ENCODE results near the gene GDPGP1.

Gene GDPGP1

DNA sequence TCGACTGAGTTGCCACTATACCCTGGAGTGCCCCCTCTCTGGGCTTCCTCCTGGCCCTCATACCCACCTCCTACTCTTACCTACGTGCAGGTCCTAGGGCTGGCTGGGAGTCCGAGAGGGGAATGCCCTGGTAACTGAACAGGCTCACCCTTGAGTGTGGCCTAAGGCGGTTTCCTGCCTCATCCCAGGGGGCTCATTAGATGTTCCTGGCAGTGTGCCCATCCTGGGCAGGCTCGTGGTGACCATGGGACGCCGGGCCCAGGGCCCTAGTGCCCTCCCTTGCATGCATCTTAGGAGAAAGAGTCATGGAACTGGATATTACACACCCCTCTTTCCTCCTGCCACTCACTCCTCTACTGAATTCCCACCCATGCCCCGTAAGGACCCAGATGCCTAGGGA lies 30.1 kb upstream of the GDPGP1 start:
- no peak for DNase-seq (ENCODE audit: low spot score)

DNA sequence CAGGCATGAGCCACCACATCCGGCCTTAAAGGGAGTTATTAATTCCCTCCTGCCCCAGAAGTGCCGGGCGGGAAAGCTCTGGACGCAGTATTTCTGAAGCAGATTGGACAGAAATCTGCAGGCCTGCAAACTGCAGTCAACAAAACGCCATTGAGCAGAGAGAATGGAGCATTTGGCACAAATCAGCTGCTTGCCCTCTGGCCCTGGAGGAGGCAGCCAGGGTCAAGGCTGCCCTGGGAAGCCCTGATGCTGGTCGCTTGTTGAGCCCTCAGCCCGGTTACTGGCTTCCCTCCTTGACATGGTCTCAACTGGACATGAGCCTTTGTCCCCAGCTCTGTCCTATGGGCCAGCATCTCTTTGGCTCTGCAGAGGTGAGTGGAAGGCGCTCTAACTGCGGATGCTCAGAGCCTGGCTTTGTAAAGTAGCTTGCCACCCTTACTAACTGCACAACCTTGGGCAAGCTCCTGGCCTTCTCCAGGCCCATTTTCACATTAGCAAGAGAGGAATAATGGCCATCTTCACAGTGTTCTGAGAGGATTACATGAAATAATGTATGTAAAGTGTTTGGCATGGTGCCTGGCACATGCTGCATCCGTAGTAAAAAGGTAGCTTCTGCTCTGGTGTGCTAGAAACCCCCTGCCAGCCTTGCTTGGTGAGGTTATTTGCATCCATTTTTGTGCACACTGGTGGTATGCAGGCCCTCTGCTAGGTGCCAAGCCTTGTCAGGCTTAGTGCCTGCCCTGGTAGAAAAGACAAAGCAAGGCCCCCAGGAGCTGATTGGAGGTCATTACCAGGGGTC lies 28.8 kb upstream of the GDPGP1 start:
- no peak for DNase-seq (ENCODE audit: low spot score)

DNA sequence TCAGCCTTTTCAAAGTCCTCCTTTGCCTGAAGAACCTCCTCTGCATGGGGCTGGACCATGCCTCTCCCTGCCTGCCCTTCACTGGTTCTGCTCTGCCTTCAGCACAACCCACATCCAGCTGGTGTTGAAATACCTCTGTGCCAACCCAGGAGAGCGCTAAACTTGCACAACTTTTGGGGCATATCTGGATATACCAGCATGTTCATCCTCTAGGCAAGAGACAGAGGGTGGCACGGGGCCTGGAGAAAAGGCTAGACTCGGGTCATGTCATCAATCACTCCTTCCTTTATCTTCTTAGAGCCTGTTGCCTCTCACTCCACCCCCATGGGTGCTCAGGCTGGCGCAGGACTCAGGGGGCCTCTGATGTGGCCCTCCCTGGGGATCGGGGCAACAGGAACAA lies 28.1 kb upstream of the GDPGP1 start:
- DNase-seq (ENCODE audit: low spot score): no peak

DNA sequence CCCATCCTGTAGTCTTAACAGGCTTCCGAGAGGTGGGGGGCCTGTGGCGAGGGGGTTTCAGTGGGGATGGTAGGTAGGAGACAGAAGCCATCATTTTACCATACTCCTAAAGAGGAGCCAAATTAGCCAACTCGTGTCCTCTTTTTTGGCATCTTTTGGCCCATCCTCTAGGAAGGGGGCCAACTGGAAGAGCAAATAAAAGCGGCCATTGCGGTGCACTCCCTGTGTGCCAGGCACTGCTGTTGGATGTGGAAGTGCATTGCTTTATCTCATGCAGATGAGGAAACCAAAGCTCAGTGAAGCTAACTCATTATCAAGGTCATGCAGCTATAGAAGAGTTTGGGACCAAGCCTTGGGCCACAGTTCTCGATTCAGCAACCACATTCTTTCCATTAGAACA lies 26.8 kb upstream of the GDPGP1 start:
- DNase-seq (ENCODE audit: low spot score): no peak

DNA sequence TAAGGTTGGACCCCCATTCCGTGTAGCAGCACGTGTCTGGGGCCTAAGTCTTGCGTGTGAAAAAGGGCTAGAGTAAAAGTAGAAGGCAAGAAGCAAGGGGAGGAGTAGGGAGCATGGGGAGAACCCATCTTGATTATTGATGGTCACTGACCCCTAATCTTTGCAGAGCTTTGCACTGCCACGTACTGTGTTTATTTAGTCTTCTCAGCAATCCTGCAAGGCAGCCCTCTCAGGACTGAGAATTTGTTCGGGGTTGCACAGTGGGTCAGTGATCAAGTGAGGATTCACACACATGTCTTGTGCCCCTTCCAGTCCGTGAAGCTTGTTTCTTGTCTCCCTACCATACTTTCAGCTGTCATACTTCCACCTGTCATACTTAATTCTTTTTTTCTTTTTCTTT lies 25.7 kb upstream of the GDPGP1 start:
- no peak for DNase-seq (ENCODE audit: low spot score)

DNA sequence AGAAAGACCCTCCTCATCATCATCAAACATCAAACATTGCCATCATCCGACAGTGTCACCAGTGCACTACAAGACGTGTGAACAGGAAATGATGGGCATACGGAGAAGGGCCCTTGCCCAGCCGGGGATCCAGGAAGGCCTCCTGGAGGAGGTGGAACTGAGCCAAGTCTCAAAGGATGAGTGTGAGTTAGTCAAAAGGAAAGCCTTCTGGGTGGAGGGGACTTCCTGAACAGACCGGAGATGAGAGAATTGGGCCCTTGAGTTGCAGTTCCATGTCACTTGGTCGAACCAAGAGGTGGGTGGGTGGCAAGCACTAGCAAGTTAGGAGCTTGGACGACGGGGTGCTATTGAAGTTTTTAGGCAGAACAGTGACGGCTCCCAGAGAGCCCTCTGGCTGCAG lies 24.4 kb upstream of the GDPGP1 start:
- DNase-seq (ENCODE audit: low spot score): no peak

DNA sequence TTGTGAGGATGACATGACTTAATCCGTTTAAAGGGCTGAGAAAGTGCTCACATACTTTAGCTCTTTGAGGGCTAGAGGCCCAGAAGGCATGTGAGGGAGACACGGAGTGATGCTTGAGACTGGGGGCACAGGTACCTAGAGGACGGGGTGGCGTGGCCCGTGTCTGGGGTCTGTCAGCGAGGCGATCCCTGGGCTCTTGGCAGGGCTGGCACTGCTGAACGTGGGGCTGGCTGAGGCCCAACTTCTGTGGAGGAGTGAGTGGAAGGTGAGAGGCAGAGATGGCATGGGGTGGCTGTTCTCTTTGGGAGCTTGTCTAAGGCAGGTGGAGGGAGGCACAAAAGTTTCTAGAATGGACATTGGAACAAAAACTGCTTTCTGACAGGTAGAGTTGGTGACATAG lies 23.4 kb upstream of the GDPGP1 start:
- no peak for DNase-seq (ENCODE audit: low spot score)

DNA sequence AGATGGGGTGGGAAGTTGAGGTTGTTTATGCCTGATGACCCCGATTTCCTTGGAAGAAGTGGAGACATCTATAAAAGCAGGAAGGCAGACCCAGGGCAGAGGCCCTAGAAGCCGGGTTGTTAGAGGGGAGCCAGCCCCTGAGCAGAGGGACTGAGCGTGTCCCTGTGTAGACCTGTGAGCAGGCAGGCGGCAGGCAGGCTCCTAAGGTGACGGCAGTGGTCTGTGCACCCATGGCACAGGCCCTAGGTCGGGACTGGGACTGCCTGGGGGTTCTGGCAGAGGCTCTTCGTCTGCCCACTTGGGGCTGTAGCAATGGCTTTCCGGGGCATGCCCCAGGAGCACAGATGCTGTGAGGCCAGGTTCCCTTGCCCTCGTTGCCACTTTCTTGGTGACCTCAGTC lies 23.0 kb upstream of the GDPGP1 start:
- no peak for DNase-seq (ENCODE audit: low spot score)

DNA sequence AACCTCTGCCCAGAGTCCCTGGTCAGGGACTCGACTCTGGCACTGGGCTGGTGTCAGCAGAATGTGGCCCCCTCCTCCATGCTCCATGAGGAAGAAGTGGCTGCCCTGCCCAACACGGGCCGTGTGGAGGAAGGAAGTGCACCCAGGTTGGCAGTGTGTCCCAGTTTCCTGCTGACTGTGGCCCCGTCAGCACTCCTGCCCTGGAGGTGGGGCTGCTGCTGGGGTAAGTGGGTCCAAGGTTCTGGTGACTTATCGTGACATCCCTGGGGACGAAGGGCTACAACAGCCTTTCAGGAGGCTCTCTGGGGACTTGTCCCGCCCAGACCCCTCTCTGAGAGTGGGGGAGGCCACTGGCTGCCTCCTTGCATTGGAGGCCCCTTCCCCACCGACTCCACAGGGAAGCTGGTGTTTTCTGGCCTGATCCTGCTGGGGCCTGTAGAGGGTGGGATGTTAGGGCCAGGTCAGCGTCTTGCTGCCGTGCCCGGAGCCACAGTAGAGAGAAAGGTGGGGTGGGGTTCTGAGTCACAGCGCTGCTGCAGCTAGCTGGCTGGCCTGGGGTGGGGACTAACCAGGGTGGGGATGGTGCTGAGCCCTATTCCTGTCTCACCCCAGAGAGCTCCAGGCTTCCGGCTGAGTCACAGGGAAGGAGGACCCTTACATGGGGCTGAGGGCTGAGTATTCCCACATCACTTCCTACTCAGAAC lies 22.4 kb upstream of the GDPGP1 start:
- DNase-seq (ENCODE audit: low spot score): no peak

DNA sequence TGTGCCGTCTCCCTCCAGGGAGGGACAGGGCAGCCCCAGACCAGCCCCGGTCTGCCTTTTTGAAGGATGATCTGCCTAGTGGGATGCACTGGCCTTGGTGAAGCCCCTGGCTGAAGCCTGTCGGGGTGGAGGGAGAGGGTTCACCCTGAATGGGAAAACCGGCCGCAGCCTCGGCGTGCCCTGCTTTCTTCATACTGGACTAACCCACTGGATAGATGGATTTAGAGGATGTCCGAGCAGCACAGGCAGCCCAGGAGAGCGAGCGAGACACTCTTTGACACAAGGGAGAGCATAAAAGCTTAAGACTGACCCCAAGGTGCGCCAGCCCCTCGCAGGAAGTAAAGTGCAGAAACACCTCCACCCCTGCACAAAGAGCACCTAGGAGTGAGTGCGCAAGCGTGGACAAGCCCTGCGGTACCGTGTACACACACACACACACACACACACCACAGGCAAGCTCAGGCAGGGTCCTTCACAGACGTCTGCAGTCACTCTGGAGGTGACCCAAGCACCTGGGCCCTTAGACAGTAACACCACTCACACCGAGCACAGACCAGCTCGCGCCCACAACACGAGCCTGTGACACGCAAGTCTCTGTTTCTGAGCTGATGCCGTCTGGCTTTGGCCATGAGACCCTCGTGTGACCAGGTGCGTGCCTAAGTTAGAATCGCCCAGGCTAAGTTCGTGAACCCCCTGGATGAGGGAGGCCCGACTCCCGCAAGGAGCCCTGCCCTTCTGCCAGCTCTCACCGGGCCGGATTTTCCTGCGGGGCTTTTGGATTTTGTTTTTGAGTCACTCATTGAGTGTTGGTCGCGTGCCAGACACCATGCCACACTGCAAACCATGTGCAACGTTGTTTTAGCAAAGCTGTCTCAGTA lies 21.5 kb upstream of the GDPGP1 start:
- no peak for DNase-seq (ENCODE audit: low spot score)

DNA sequence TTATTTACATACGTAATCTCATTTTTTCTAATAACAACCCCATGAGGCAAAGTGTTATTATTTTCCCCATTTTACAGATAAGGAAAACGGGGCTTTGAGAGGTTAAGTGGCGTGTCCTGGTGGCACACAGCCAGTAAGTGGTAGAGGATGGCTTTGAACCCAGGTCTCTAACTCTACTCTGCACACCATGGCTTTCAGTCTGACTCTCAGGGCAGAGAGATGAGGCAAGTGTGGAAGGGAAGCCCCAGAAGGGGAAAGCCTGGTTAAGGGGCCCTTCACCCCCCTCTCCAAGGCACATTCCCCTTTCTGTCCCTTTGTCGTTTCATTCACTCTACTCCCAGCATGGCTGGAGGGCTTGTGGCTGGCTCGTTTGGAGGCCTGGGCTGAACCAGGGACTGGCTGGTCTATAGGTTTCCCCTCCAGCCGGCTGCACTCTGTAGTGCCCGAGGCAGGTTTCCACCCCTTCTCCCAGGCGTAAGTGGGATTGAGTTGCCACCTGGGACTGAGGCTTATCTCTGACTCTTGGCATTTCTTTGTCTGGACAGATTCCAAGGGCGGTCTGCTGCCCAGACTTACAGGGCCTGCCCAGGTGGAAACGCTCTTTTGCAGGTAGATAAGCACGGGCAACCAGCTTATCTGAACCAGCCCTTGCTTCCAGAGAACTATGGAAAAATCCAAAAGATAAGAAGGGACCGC lies 20.7 kb upstream of the GDPGP1 start:
- DNase-seq (ENCODE audit: low spot score): no peak

DNA sequence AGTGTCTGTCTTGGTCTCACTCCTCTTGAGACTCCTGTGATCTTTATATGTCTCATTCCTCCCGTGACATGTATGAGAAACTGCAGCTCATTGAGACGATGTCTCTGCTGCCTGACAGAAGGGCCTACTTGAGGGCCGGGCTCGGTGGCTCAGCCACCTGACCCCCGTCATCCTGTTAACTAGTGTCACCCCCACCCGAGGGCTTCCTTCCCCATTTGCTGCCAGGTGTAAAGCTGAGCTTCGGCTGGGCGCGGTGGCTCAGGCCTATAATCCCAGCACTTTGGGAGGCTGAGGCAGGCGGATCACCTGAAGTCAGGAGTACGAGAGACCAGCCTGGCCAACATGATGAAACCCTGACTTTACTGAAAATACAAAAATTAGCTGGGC lies 20.2 kb upstream of the GDPGP1 start:
- DNase-seq (ENCODE audit: low spot score): no peak

DNA sequence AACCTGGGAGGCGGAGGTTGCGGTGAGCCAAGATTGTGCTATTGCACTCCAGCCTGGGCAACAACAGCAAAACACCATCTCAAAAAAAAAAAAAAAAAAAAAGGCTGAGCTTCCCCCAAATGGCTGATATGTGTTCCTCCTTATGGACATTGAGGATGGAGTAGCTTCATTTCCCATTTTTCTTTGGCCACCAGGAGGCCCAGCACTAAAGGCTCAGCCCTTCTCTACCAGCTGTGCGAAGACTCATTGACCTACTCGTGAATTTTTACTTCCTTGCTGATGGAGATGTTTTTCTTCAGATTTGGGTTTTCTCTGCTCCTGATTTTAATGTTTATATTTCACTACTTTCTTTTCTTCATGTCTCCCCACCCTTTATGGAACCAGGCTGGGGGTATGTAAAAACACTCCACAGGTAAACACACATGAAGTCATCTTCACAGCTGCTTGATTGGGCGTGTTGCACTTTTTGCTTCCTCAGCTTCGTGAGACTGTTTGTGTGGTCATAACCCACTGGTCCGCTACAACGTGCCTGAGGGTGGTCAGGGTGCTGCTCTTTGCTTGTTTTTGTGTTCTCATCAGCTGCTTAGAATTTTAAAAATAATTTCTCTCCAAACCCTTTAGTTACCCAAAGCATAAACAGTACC lies 19.3 kb upstream of the GDPGP1 start:
- no peak for DNase-seq (ENCODE audit: low spot score)

DNA sequence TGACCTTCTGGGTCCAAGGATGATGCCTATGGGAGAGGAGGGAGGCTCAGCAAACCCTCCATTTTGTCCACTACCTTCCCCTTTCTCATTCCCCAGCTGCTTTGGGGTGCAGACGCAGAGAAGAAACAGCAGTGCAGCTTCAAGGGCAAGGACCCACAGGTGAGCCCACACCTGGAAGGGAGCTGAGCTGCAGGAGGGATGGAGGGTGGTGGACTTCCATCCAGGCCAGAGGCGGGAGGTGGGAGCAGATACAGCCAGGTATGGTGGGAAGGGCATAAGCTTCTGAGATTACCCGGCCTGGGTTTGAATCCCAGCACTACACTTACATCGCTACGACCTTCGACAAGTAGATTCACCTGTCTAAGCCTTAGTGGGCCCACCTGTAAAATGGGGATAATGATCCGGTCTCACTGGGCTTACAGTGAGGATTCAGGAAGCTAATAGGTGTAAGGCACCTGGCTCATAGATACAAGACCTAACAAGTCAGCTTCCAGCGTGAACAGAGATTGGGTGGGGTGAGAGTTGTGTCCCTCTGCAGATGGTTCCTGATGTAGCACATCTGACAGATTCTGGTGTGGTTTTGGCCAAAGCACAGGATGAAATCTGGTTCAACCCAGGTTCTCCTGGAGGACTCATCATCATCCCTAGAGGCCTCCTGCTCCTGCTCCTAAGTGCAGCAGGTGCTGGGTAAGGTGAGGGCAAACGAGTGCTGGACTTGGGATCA lies 16.2 kb upstream of the GDPGP1 start:
- no peak for DNase-seq (ENCODE audit: low spot score)

DNA sequence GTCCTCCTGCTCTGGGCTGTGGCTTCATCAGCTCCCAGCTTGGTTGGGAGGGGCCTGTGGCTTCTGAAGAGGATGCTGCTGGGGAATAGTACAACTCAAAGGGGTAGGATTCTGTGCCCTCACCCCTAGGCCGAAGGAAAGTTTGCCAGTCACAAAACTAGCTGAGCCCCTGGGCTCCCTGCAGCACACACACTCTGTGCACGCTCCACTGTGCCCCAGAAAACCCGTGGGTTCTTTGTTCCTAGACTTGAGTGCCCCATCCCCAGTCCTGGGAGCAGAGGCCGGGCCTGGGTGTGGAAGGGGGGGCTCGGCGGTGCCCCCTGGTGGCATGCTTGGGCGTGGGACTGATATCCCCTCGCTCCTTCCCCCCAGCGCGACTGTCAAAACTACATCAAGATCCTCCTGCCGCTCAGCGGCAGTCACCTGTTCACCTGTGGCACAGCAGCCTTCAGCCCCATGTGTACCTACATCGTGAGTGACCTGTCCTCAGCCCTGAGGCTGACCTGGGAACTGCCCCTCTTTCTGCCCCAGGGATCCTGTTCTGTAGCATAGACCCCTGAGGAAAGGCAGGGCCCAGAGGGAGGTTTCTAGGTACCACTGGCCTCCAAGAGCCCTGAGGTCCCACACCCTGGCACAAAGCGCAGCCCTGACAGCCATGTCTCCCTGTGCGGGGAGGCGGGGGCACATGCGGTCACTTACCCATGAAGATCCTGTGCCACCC lies 14.4 kb upstream of the GDPGP1 start:
- DNase-seq (ENCODE audit: low spot score): peak; percentile 82

DNA sequence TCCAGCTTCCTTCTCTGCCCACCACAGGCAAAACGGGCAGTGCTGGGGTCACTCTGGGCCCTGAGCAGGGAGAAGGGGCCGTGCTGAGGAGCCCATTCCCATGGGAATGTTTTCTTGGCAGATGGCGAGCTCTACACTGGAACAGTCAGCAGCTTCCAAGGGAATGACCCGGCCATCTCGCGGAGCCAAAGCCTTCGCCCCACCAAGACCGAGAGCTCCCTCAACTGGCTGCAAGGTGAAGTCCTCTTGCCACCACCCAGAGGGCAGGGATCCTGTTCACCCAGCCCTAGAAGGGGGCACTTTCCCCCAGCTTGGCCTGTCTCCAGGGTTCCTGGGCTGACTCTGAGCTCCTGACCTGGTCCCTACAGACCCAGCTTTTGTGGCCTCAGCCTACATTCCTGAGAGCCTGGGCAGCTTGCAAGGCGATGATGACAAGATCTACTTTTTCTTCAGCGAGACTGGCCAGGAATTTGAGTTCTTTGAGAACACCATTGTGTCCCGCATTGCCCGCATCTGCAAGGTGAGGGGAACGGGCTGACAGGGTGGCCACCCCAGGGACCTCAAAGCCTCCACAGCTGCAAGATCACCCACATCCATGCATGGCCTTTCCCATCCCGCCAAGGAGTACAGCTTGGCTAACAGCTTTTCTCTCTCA lies 12.6 kb upstream of the GDPGP1 start:
- peak; percentile 72 for DNase-seq (ENCODE audit: low spot score)

DNA sequence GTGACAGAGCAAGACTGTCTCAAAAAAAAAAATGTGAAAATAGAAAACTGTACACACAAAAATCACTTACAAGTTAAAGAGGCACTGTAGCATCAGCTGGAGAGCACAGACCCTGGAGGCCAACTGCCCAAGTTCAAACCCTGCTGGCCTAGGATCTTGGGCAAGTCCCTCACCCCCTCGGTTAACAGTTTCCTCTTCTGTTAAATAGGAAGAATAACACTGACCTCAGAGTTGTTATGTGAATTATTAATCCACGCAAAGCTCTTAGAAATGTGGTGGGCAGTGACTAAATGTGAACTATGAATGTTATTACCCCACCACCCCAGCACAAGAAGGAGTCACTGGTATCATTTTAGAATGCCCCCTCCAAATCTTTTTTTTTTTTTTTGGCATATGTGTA lies 11.5 kb upstream of the GDPGP1 start:
- DNase-seq (ENCODE audit: low spot score): no peak

DNA sequence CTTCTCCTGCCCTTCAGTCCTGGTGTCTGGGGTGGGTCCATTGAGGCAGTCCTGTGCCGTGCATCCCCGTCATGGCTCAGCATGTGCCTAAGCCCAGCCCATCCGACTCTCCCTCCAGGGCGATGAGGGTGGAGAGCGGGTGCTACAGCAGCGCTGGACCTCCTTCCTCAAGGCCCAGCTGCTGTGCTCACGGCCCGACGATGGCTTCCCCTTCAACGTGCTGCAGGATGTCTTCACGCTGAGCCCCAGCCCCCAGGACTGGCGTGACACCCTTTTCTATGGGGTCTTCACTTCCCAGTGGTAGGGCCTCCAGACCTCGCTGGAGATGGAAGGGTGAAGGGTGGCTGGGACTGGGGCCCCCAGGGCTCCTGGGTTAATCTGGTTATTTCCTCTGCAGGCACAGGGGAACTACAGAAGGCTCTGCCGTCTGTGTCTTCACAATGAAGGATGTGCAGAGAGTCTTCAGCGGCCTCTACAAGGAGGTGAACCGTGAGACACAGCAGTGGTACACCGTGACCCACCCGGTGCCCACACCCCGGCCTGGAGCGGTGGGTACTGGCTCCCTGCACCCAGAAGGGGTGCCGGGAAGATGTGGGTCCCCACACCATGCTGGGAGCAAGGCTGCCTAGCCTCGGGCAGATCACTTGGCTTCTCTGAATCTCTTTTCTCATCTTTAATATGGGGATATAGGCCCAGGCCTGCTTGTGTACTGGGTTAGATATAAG lies 10.4 kb upstream of the GDPGP1 start:
- DNase-seq (ENCODE audit: low spot score): no peak

DNA sequence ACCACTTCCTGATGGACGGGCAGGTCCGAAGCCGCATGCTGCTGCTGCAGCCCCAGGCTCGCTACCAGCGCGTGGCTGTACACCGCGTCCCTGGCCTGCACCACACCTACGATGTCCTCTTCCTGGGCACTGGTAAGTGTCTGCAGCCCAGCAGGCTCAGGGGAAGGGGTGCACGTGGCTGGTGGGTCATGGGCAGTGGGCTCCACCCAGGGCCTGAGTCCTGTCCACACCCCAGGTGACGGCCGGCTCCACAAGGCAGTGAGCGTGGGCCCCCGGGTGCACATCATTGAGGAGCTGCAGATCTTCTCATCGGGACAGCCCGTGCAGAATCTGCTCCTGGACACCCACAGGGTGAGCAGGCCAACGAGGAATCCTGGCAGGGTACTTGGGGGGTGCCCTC lies 9.0 kb upstream of the GDPGP1 start:
- DNase-seq (ENCODE audit: low spot score): no peak

All from ecto neural progenitor cell (in vitro differentiated cells).